Neuronal stem cell (in vitro differentiated cells): ENCODE data around the gene TMEM205.

Source experiments
- DNase-seq: peaks from one replicate; pipeline ENCODE4 v3.0.0-alpha.2; 2013; ENCODE audit warnings: low spot score
- H2AFZ ChIP-seq: one replicate; pipeline ENCODE4 v1.6.1; 2013; ENCODE audit warnings: mild to moderate bottlenecking, low read length, inconsistent platforms
- H2AK5ac ChIP-seq: 2 replicates; pipeline ENCODE4 v1.6.1; 2013; ENCODE audit warnings: low read depth, mild to moderate bottlenecking, inconsistent platforms, low read length, moderate library complexity, mixed read lengths
- H2BK120ac ChIP-seq: 2 replicates; pipeline ENCODE4 v1.6.1; 2013; ENCODE audit warnings: low read depth, mild to moderate bottlenecking, inconsistent platforms, low read length, moderate library complexity, mixed read lengths
- H2BK12ac ChIP-seq: one replicate; pipeline ENCODE4 v1.6.1; 2013; ENCODE audit warnings: low read length, inconsistent platforms
- H2BK15ac ChIP-seq: 2 replicates; pipeline ENCODE4 v1.6.1; 2013; ENCODE audit warnings: mild to moderate bottlenecking, low read length, inconsistent platforms, mixed read lengths
- H2BK5ac ChIP-seq: one replicate; pipeline ENCODE4 v1.6.1; 2013; ENCODE audit warnings: inconsistent platforms, mild to moderate bottlenecking, low read length, moderate library complexity
- H3K14ac ChIP-seq: one replicate; pipeline ENCODE4 v1.6.1; 2013; ENCODE audit warnings: low read length, inconsistent platforms
- H3K18ac ChIP-seq: 2 replicates; pipeline ENCODE4 v1.6.1; 2013; ENCODE audit warnings: low read length, inconsistent platforms
- H3K23ac ChIP-seq: 2 replicates; pipeline ENCODE4 v1.6.1; 2013; ENCODE audit warnings: low read depth, mild to moderate bottlenecking, mixed read lengths, low read length, inconsistent platforms; ENCODE audit not compliant: poor library complexity
- H3K27ac ChIP-seq: replicated peaks from 3 replicates; pipeline ENCODE4 v1.5.1; 2013; ENCODE audit warnings: low read length, inconsistent platforms
- H3K27me3 ChIP-seq, 3 experiments: 2 replicates each; pipeline ENCODE4 v1.6.1; 2013; ENCODE audit warnings: low read length in 3 of 3, mild to moderate bottlenecking in 2 of 3, inconsistent platforms in 1 of 3, low read depth in 1 of 3, mixed read lengths in 1 of 3, moderate library complexity in 1 of 3; ENCODE audit not compliant: control insufficient read depth in 3 of 3, insufficient read depth in 3 of 3
- H3K36me3 ChIP-seq, 2 donors: replicated peaks in 1 of 2; 2 replicates each; pipeline ENCODE4 v1.6.1; 2013; ENCODE audit warnings: low read length in 2 of 2; ENCODE audit not compliant: control insufficient read depth in 2 of 2, insufficient read depth in 2 of 2
- H3K4ac ChIP-seq: 2 replicates; pipeline ENCODE4 v1.6.1; 2013; ENCODE audit warnings: inconsistent platforms, mild to moderate bottlenecking, low read length, moderate library complexity
- H3K4me1 ChIP-seq, 2 donors: 1 replicate in 1 of 2; 2 replicates in 1 of 2; pipeline ENCODE4 v1.6.1; 2013; ENCODE audit warnings: low read length in 2 of 2, low read depth in 1 of 2; ENCODE audit not compliant: control insufficient read depth in 2 of 2, insufficient read depth in 1 of 2
- H3K4me2 ChIP-seq: one replicate; pipeline ENCODE4 v1.6.1; 2013; ENCODE audit warnings: mild to moderate bottlenecking, low read length, inconsistent platforms; ENCODE audit not compliant: insufficient read depth, poor library complexity, severe bottlenecking
- H3K4me3 ChIP-seq, 2 donors: 2 replicates each; pipeline ENCODE4 v1.5.1; 2013; ENCODE audit warnings: low read length in 2 of 2, mild to moderate bottlenecking in 2 of 2, inconsistent platforms in 1 of 2, moderate library complexity in 1 of 2
- H3K79me1 ChIP-seq: one replicate; pipeline ENCODE4 v1.6.1; 2013; ENCODE audit warnings: low read depth, mild to moderate bottlenecking, inconsistent platforms, low read length, moderate library complexity
- H3K9ac ChIP-seq: one replicate; pipeline ENCODE4 v1.6.1; 2013; ENCODE audit warnings: mild to moderate bottlenecking, low read depth, low read length, inconsistent platforms; ENCODE audit not compliant: poor library complexity
- H3K9me3 ChIP-seq, 2 donors: replicated peaks in 1 of 2; 2 replicates each; pipeline versions ENCODE3 to v1.6.1; 2013; ENCODE audit warnings: low read length in 2 of 2, mild to moderate bottlenecking in 2 of 2, inconsistent platforms in 1 of 2, low read depth in 1 of 2, mixed read lengths in 1 of 2, moderate library complexity in 1 of 2; ENCODE audit not compliant: control insufficient read depth in 2 of 2, insufficient read depth in 1 of 2
- H4K8ac ChIP-seq: one replicate; pipeline ENCODE4 v1.6.1; 2013; ENCODE audit warnings: low read depth, mild to moderate bottlenecking, inconsistent platforms, low read length, moderate library complexity
- H4K91ac ChIP-seq: one replicate; pipeline ENCODE4 v1.6.1; 2013; ENCODE audit warnings: low read length, low read depth, mild to moderate bottlenecking, inconsistent platforms; ENCODE audit not compliant: poor library complexity
- WGBS, 2 donors: extraction: QIAGEN DNeasy Blood & Tissue Kit; methylation state at CpG; one replicate each; pipeline ENCODE4 v1.1.7; 2013; ENCODE audit warnings: missing lambda C conversion rate in 2 of 2, mixed read lengths in 1 of 2; ENCODE audit not compliant: insufficient read length in 2 of 2, insufficient replicate concordance in 1 of 2; ENCODE audit errors: extremely low coverage in 2 of 2; 5-methylcytosine and 5-hydroxymethylcytosine counted together

TMEM205 gene

DNA sequence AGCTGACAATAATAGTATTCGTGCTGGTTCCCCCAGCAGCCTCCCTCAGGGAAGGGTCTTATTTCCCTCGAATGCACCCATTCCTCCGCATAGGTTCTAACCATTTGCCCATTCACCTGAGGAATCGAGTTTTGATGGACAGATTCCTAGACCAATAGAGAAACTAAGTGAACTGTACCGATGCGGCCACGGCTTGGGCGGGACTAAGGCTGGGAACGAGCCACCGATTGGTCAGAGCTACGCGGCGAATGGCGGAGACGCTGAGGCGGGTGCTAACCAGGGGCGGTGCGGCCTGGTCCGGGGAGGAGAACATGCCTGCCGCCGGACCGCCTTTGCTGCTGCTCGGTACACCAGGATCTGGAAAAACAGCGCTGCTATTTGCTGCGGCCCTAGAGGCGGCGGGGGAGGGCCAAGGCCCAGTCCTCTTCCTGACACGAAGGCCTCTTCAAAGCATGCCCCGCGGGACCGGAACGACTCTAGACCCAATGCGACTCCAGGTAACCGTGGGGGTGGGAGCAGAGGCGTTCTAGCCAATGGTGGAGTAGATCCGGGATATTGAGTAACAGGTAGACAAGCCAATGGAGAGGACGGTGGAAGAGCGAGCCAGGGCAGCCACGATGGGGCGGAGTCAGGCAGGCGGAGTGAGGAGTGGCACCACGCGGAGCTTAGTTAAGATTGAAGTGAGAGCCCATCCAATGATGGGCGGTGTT is 28.5 kb upstream of the TMEM205 start, which contains the start of gene SWSAP1:
Gene SWSAP1 (plus strand): TSS at position 234 of the 710 bp plus-strand sequence. CDS start 15 bp downstream, at position 249.
- Histone ChIP-seq H3K9me3 (no peaks in the 10 kb centered on the region), H3K23ac (peak within 1 kb of the TSS; percentile 94), H3K9ac (peak within 1 kb of the TSS; percentile 91), H3K4me1 (peaks cover 19 to 21% of the 10 kb centered on the region in 2 donors), H3K4me2 (peak within 1 kb of the TSS; percentile 71), H4K8ac (peak within 1 kb of the TSS; percentile 98), H3K14ac (no peak within 1 kb of the TSS), H3K27me3 (no peaks in the 10 kb centered on the region), H3K4me3 (peak within 1 kb of the TSS; percentile 67 to 81), H4K91ac (peak within 1 kb of the TSS; percentile 98), H3K36me3 (peaks cover 0 to 16% of the 10 kb centered on the region in 2 donors), H3K18ac (peak within 1 kb of the TSS; percentile 99), H2BK5ac (peak within 1 kb of the TSS; percentile 78), H3K27ac (peak within 1 kb of the TSS; percentile 87), H2BK15ac (peak within 1 kb of the TSS; percentile 72), H2AFZ (peak within 1 kb of the TSS; percentile 92), H2AK5ac (peak within 1 kb of the TSS; percentile 99), H3K4ac (no peak within 1 kb of the TSS), H2BK120ac (peak within 1 kb of the TSS; percentile 9), H3K79me1 (peaks cover 3% of the 10 kb centered on the region), H2BK12ac (peak within 1 kb of the TSS; percentile 63)
- peak; percentile 98 for DNase-seq
- WGBS, 2 donors: no CpG with 5 or more reads among the region's 44 CpGs

DNA sequence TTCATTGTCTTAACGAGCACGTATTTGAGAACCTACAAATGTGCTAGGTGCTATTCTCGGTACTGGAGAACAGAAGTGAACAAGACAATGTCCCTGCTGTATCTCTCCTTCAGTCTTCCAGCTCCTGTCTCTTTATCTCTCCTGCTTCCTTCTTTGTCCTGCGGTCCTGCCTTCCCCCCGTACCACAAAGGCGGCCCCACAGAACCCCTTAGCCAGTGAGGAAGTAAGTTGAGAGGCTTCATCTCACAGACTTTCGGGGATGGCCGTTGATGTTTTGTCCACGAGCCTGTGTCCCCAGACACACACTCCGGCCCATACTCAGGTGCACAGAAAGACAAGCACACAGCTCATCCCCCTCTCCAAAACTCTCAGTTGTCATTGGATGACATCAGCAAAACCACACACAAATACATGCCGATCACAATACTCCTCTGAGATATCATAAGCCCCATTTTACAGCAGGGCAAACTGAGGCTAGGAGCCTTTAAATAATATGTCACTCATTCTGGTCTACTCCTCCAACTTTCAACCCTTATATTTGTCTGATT is 27.9 kb upstream of the TMEM205 start:
- Histone ChIP-seq H3K23ac (no peak overlapping the region), H3K27ac (peak overlapping the region; percentile 63), H3K18ac (peak overlapping the region; percentile 77), H2BK120ac (peak overlapping the region; percentile 9), H3K36me3 (peaks cover 0 to 18% of the 10 kb centered on the region in 2 donors), H3K4me1 (peaks cover 19 to 21% of the 10 kb centered on the region in 2 donors), H3K4me3 (peak overlapping the region; percentile 35 to 67), H2AFZ (peak overlapping the region; percentile 92), H2AK5ac (peak overlapping the region; percentile 53), H3K9ac (no peak overlapping the region), H2BK12ac (no peak overlapping the region), H2BK5ac (no peak overlapping the region), H2BK15ac (peak overlapping the region; percentile 39), H3K79me1 (peaks cover 3% of the 10 kb centered on the region), H3K27me3 (no peaks in the 10 kb centered on the region), H3K14ac (no peak overlapping the region), H3K9me3 (no peaks in the 10 kb centered on the region), H4K8ac (no peak overlapping the region), H3K4me2 (peak overlapping the region; percentile 71), H4K91ac (peak overlapping the region; percentile 98), H3K4ac (no peak overlapping the region)
- DNase-seq: no peak
- WGBS, 2 donors: no CpG with 5 or more reads among the region's 11 CpGs

DNA sequence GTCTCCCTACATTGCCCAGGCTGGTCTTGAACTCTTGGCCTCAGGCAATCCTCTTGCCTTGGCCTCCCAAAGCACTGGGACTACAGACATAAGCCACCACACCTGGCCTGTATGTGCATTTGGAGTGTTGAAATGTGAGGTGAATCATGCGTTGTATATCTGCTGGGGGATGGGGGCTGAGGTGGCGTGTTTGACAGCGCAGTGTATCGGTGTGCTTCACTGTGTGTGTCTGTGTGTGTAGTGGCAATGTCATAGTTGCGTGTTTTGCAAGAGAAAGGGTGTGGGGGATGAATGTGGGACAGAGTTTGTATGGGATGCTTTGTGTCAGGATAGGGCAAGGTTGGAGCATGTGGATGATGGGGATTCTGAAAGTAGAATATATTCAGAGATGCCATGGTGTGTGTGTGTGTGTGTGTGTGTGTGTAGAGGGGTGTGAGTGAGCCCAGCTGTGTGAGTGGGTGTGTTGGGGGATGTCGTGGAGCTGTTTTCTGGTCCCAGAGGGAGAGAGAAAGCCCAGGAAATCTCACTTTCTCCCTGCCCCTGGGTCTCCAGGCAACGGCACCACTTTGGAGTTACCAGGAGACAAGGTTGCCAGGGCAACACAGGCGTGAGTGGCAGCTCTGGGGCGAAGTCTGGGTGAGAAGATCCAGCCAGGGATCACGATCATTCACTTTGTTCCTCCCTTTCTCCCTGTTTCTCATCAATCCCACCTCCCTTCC is 27.3 kb upstream of the TMEM205 start:
- H3K9me3 ChIP-seq: no peaks in the 10 kb centered on the region
- no peak overlapping the region for H3K23ac ChIP-seq
- H3K27me3 ChIP-seq: no peaks in the 10 kb centered on the region
- H3K4ac ChIP-seq: no peak overlapping the region
- peak overlapping the region; percentile 71 for H3K4me2 ChIP-seq
- peak; percentile 76 for DNase-seq
- no peak overlapping the region for H4K91ac ChIP-seq
- peak overlapping the region; percentile 63 for H3K27ac ChIP-seq
- peaks cover 0 to 15% of the 10 kb centered on the region in 2 donors for H3K36me3 ChIP-seq
- H3K4me3 ChIP-seq: peak overlapping the region; percentile 9 to 67
- H2BK5ac ChIP-seq: no peak overlapping the region
- no peak overlapping the region for H3K18ac ChIP-seq
- peaks cover 17 to 21% of the 10 kb centered on the region in 2 donors for H3K4me1 ChIP-seq
- no peak overlapping the region for H2AK5ac ChIP-seq
- no peak overlapping the region for H2BK12ac ChIP-seq
- H2AFZ ChIP-seq: peak overlapping the region; percentile 92
- no peak overlapping the region for H3K9ac ChIP-seq
- no peak overlapping the region for H2BK15ac ChIP-seq
- no peak overlapping the region for H2BK120ac ChIP-seq
- H4K8ac ChIP-seq: no peak overlapping the region
- H3K14ac ChIP-seq: no peak overlapping the region
- H3K79me1 ChIP-seq: peaks cover 1% of the 10 kb centered on the region
- no CpG with 5 or more reads among the region's 10 CpGs for WGBS, 2 donors

DNA sequence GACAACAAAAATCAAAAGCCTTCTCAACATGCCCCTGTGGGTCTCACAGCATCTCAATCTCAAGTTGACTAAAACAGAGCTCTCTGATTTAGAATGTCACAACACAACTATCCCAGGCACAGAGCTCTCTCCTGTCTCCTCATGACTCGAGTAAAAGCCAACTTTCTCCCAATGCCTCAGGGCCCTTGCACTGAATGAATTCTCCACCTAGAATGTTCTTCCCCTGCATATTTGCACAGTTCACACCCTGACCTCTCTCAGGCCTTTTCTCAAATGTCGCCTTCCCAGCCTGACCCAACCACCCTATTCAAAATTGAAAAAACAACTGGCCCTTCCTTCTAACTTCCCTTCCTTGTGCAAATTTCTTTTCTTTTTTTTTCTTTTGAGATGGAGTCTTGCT is 24.7 kb upstream of the TMEM205 start:
- H3K27me3 ChIP-seq: no peaks in the 10 kb centered on the region

More for the DNA sequence above, 24.7 kb upstream of the TMEM205 start:
- Histone ChIP-seq H2BK5ac (no peak overlapping the region), H2BK120ac (no peak overlapping the region), H3K18ac (no peak overlapping the region), H3K23ac (no peak overlapping the region), H3K36me3 (peaks cover 0 to 3% of the 10 kb centered on the region in 2 donors), H2BK15ac (no peak overlapping the region), H3K27ac (no peak overlapping the region), H4K91ac (no peak overlapping the region), H4K8ac (no peak overlapping the region), H3K4me3 (no peak overlapping the region), H3K14ac (no peak overlapping the region), H2BK12ac (no peak overlapping the region), H3K9ac (no peak overlapping the region), H3K79me1 (no peaks in the 10 kb centered on the region), H3K9me3 (no peaks in the 10 kb centered on the region), H3K4me1 (peaks cover 17 to 19% of the 10 kb centered on the region in 2 donors), H3K4me2 (no peak overlapping the region), H2AK5ac (no peak overlapping the region), H3K4ac (no peak overlapping the region), H2AFZ (no peak overlapping the region)
- DNase-seq: no peak
- WGBS, 2 donors: no CpG with 5 or more reads among the region's 2 CpGs
